ENCODE data around the gene SPACA4. TPM values are rescaled to one million over a fixed set of nuclear protein-coding genes. Genes with fewer than 3 reads are reported as not detected.

Gene SPACA4
- total and polyA plus RNA-seq, 7 experiments from 2014 or later, result not detected

GRCh38 chr19:48578891-48579290, 27.7 kb upstream of the SPACA4 start:
- no peaks in the 10 kb centered on the region for H3K36me3 Mint-ChIP-seq

GRCh38 chr19:48582168-48582567, 24.4 kb upstream of the SPACA4 start:
- Histone ChIP-seq H3K36me3 (ENCODE audit: control insufficient read depth in 2 of 3, insufficient read depth in 3 of 3, low read length in 3 of 3) (no peaks in the 10 kb centered on the region), H3K9me3 (ENCODE audit: control insufficient read depth in 2 of 3, low read length in 3 of 3) (no peaks in the 10 kb centered on the region), H3K4me3 (ENCODE audit: low read length) (no peak overlapping the region), H3K4me1 (ENCODE audit: control insufficient read depth in 2 of 2, insufficient read depth in 2 of 2, low read length in 2 of 2) (peaks cover 0 to 3% of the 10 kb centered on the region in 2 donors), H3K27ac (ENCODE audit: low read depth, low read length) (no peak overlapping the region), H3K27me3 (ENCODE audit: control insufficient read depth in 2 of 2, insufficient read depth in 2 of 2, low read length in 2 of 2) (no peaks in the 10 kb centered on the region)
- ATAC-seq, result no peak
- peaks cover 5 to 8% (median 5%) of the 10 kb centered on the region in 7 donors for H3K4me1 Mint-ChIP-seq
- peaks cover 0 to 5% (median 0%) of the 10 kb centered on the region in 5 donors for H3K27me3 Mint-ChIP-seq
- H3K9me3 Mint-ChIP-seq, result peaks cover 0 to 2% (median 0%) of the 10 kb centered on the region in 11 donors
- intact Hi-C loops (cut with micrococcal nuclease), result loop anchor here in 1 of 2 donors (10.0 kb wide), 1 partner anchor 247 kb away; no protein-coding TSS in a partner anchor
- H3K36me3 Mint-ChIP-seq, result no peaks in the 10 kb centered on the region
- H3K27ac Mint-ChIP-seq, result no peak overlapping the region
- CTCF ChIA-PET, result interaction anchor here (0.6 to 0.7 kb wide), 3 partner anchors 32 to 93 kb away, joined by 3 to 4 read pairs (median 3); no protein-coding TSS in a partner anchor
- no peak for DNase-seq
- no peak overlapping the region for H3K4me3 Mint-ChIP-seq
- POLR2A ChIA-PET, result interaction anchor here (0.6 kb wide), 1 partner anchor 264 kb away, joined by 4 read pairs; no protein-coding TSS in a partner anchor

More at GRCh38 chr19:48578891-48579290, 27.7 kb upstream of the SPACA4 start:
- Mint-ChIP-seq H3K27ac (no peak overlapping the region), H3K4me3 (no peak overlapping the region), H3K9me3 (no peaks in the 10 kb centered on the region), H3K4me1 (peaks cover 0 to 4% (median 0%) of the 10 kb centered on the region in 7 donors), H3K27me3 (no peaks in the 10 kb centered on the region)
- Histone ChIP-seq H3K27ac (ENCODE audit: low read depth, low read length) (no peak overlapping the region), H3K9me3 (ENCODE audit: control insufficient read depth in 2 of 3, low read length in 3 of 3) (no peaks in the 10 kb centered on the region), H3K36me3 (ENCODE audit: control insufficient read depth in 2 of 3, insufficient read depth in 3 of 3, low read length in 3 of 3) (no peaks in the 10 kb centered on the region), H3K4me3 (ENCODE audit: low read length) (no peak overlapping the region), H3K4me1 (ENCODE audit: control insufficient read depth in 2 of 2, insufficient read depth in 2 of 2, low read length in 2 of 2) (no peaks in the 10 kb centered on the region), H3K27me3 (ENCODE audit: control insufficient read depth in 2 of 2, insufficient read depth in 2 of 2, low read length in 2 of 2) (no peaks in the 10 kb centered on the region)
- POLR2A ChIA-PET, result no interaction called here
- CTCF ChIA-PET, result interaction anchor here (0.8 kb wide), 1 partner anchor 73 kb away, joined by 3 read pairs; no protein-coding TSS in a partner anchor
- DNase-seq (no peak), ATAC-seq (no peak)
- intact Hi-C loops (cut with micrococcal nuclease), result no loop called here

GRCh38 chr19:48587387-48587786, 19.2 kb upstream of the SPACA4 start:
- H3K27ac ChIP-seq (ENCODE audit: low read depth, low read length), result no peak overlapping the region
- H3K27me3 Mint-ChIP-seq, result peaks cover 0 to 5% (median 0%) of the 10 kb centered on the region in 5 donors
- no peaks in the 10 kb centered on the region for H3K27me3 ChIP-seq (ENCODE audit: control insufficient read depth in 2 of 2, insufficient read depth in 2 of 2, low read length in 2 of 2)
- H3K9me3 Mint-ChIP-seq, result peaks cover 0 to 2% (median 0%) of the 10 kb centered on the region in 11 donors
- ChIA-PET POLR2A (interaction anchor here (1.0 to 1.2 kb wide), 2 partner anchors 46 to 99 kb away, joined by 3 to 4 read pairs; no protein-coding TSS in a partner anchor), CTCF (interaction anchor here (0.5 to 1.7 kb wide), 8 partner anchors 65 to 237 kb away, joined by 3 to 6 read pairs (median 5); no protein-coding TSS in a partner anchor)
- H3K4me3 ChIP-seq (ENCODE audit: low read length), result no peak overlapping the region
- DNase-seq, result no peak
- ATAC-seq, result no peak
- no peaks in the 10 kb centered on the region for H3K36me3 ChIP-seq (ENCODE audit: control insufficient read depth in 2 of 3, insufficient read depth in 3 of 3, low read length in 3 of 3)
- peaks cover 0 to 3% of the 10 kb centered on the region in 2 donors for H3K4me1 ChIP-seq (ENCODE audit: control insufficient read depth in 2 of 2, insufficient read depth in 2 of 2, low read length in 2 of 2)
- peak overlapping the region in 2 of 10 donors; percentile 9 to 18 for H3K4me3 Mint-ChIP-seq
- intact Hi-C loops (cut with micrococcal nuclease), result loop anchor here in 1 of 2 donors (10.0 kb wide), 1 partner anchor 253 kb away; no protein-coding TSS in a partner anchor
- peaks cover 0 to 5% (median 0%) of the 10 kb centered on the region in 5 donors for H3K36me3 Mint-ChIP-seq
- H3K4me1 Mint-ChIP-seq, result peaks cover 11 to 23% (median 15%) of the 10 kb centered on the region in 7 donors
- no peaks in the 10 kb centered on the region for H3K9me3 ChIP-seq (ENCODE audit: control insufficient read depth in 2 of 3, low read length in 3 of 3)
- H3K27ac Mint-ChIP-seq, result no peak overlapping the region

GRCh38 chr19:48588670-48589401, 17.7 kb upstream of the SPACA4 start:
- Mint-ChIP-seq H3K9me3 (peaks cover 0 to 2% (median 0%) of the 10 kb centered on the region in 11 donors), H3K4me1 (peaks cover 11 to 27% (median 15%) of the 10 kb centered on the region in 7 donors), H3K36me3 (peaks cover 0 to 8% (median 0%) of the 10 kb centered on the region in 5 donors), H3K27me3 (peaks cover 0 to 5% (median 0%) of the 10 kb centered on the region in 5 donors), H3K27ac (peak overlapping the region in 6 of 9 donors; percentile 37 to 86 (median 78)), H3K4me3 (peak overlapping the region; percentile 51 to 93 (median 78))
- H3K27ac ChIP-seq (ENCODE audit: low read depth, low read length), result no peak overlapping the region
- peaks cover 0 to 3% of the 10 kb centered on the region in 2 donors for H3K4me1 ChIP-seq (ENCODE audit: control insufficient read depth in 2 of 2, insufficient read depth in 2 of 2, low read length in 2 of 2)
- ChIA-PET CTCF (interaction anchor here (0.6 to 1.5 kb wide), 9 partner anchors 20 to 1127 kb away, joined by 3 to 9 read pairs (median 3); partner anchors contain the start of genes RPL18 and SPHK2), POLR2A (interaction anchor here (1.4 kb wide), 1 partner anchor 108 kb away, joined by 4 read pairs; no protein-coding TSS in a partner anchor)
- H3K36me3 ChIP-seq (ENCODE audit: control insufficient read depth in 2 of 3, insufficient read depth in 3 of 3, low read length in 3 of 3), result no peaks in the 10 kb centered on the region
- no peak overlapping the region for H3K4me3 ChIP-seq (ENCODE audit: low read length)
- no peaks in the 10 kb centered on the region for H3K9me3 ChIP-seq (ENCODE audit: control insufficient read depth in 2 of 3, low read length in 3 of 3)
- ATAC-seq, result peak; percentile 92
- H3K27me3 ChIP-seq (ENCODE audit: control insufficient read depth in 2 of 2, insufficient read depth in 2 of 2, low read length in 2 of 2), result no peaks in the 10 kb centered on the region
- intact Hi-C loops (cut with micrococcal nuclease), result loop anchor here (1.0 to 10.0 kb wide), 9 partner anchors 8 to 322 kb away; partner anchors contain the start of genes DBP (in 1 of the 2), RPL18 (in 1 of the 2) and SPHK2 (in 1 of the 2)
- peak; percentile 65 to 92 (median 81) for DNase-seq

- CTCF ChIA-PET, result interaction anchor here (0.6 to 1.5 kb wide), 3 partner anchors 18 to 325 kb away, joined by 3 to 4 read pairs (median 3); no protein-coding TSS in a partner anchor
- no peaks in the 10 kb centered on the region for H3K27me3 ChIP-seq (ENCODE audit: control insufficient read depth in 2 of 2, insufficient read depth in 2 of 2, low read length in 2 of 2)
These were observed 15.5 kb upstream of the SPACA4 start for GRCh38 chr19:48591021-48591420.

GRCh38 chr19:48595171-48595570, 11.4 kb upstream of the SPACA4 start:
- H3K4me3 Mint-ChIP-seq, result peak overlapping the region in 6 of 10 donors; percentile 4 to 81 (median 30)
- intact Hi-C loops (cut with micrococcal nuclease), result no loop called here

More at GRCh38 chr19:48591021-48591420, 15.5 kb upstream of the SPACA4 start:
- ATAC-seq (no peak), DNase-seq (no peak)
- intact Hi-C loops (cut with micrococcal nuclease), result no loop called here
- no peaks in the 10 kb centered on the region for H3K36me3 ChIP-seq (ENCODE audit: control insufficient read depth in 2 of 3, insufficient read depth in 3 of 3, low read length in 3 of 3)
- H3K4me1 ChIP-seq (ENCODE audit: control insufficient read depth in 2 of 2, insufficient read depth in 2 of 2, low read length in 2 of 2), result peaks cover 0 to 3% of the 10 kb centered on the region in 2 donors
- H3K9me3 Mint-ChIP-seq, result no peaks in the 10 kb centered on the region
- peak overlapping the region in 3 of 9 donors; percentile 10 to 55 (median 50) for H3K27ac Mint-ChIP-seq
- peak overlapping the region in 1 of 10 donors; percentile 13 for H3K4me3 Mint-ChIP-seq
- H3K9me3 ChIP-seq (ENCODE audit: control insufficient read depth in 2 of 3, low read length in 3 of 3), result no peaks in the 10 kb centered on the region
- POLR2A ChIA-PET, result interaction anchor here (0.7 kb wide), 2 partner anchors 18 to 27 kb away, joined by 3 read pairs; no protein-coding TSS in a partner anchor
- peaks cover 10 to 24% (median 12%) of the 10 kb centered on the region in 7 donors for H3K4me1 Mint-ChIP-seq
- peaks cover 0 to 10% (median 0%) of the 10 kb centered on the region in 5 donors for H3K36me3 Mint-ChIP-seq
- H3K27ac ChIP-seq (ENCODE audit: low read depth, low read length), result no peak overlapping the region
- H3K4me3 ChIP-seq (ENCODE audit: low read length), result no peak overlapping the region
- no peaks in the 10 kb centered on the region for H3K27me3 Mint-ChIP-seq

More at GRCh38 chr19:48595171-48595570, 11.4 kb upstream of the SPACA4 start:
- Histone ChIP-seq H3K27ac (ENCODE audit: low read depth, low read length) (no peak overlapping the region), H3K27me3 (ENCODE audit: control insufficient read depth in 2 of 2, insufficient read depth in 2 of 2, low read length in 2 of 2) (no peaks in the 10 kb centered on the region), H3K36me3 (ENCODE audit: control insufficient read depth in 2 of 3, insufficient read depth in 3 of 3, low read length in 3 of 3) (no peaks in the 10 kb centered on the region), H3K4me1 (ENCODE audit: control insufficient read depth in 2 of 2, insufficient read depth in 2 of 2, low read length in 2 of 2) (peaks cover 6 to 8% of the 10 kb centered on the region in 2 donors), H3K4me3 (ENCODE audit: low read length) (no peak overlapping the region), H3K9me3 (ENCODE audit: control insufficient read depth in 2 of 3, low read length in 3 of 3) (no peaks in the 10 kb centered on the region)
- Mint-ChIP-seq H3K36me3 (peaks cover 0 to 8% (median 0%) of the 10 kb centered on the region in 5 donors), H3K27ac (peak overlapping the region in 8 of 9 donors; percentile 45 to 90 (median 68)), H3K9me3 (no peaks in the 10 kb centered on the region), H3K4me1 (peaks cover 0 to 15% (median 4%) of the 10 kb centered on the region in 7 donors), H3K27me3 (peaks cover 0 to 4% (median 0%) of the 10 kb centered on the region in 5 donors)
- ChIA-PET POLR2A (no interaction called here), CTCF (interaction anchor here (1.1 kb wide), 1 partner anchor 11 kb away, joined by 3 read pairs; no protein-coding TSS in a partner anchor)
- ATAC-seq, result no peak
- no peak for DNase-seq

Data from naive thymus-derived CD4-positive, alpha-beta T cell (primary cell).